Nephron (organoid): Measurements from ENCODE around the gene NXN.
"Not testable (repeated sequence)": the region's sequence is repeated elsewhere in the genome, so short reads cannot be mapped to it uniquely, and the experiment has no call there.

Source experiments
- H3K27ac Mint-ChIP-seq, 3 experiments: 2 replicates each; pipeline ENCODE4 v1.8.0; 2020; ENCODE audit warnings: mixed read lengths in 3 of 3, mild to moderate bottlenecking in 2 of 3, moderate library complexity in 1 of 3
- H3K27me3 Mint-ChIP-seq: 2 replicates; pipeline ENCODE4 v1.8.0; 2021; ENCODE audit warnings: low read depth, mild to moderate bottlenecking, moderate library complexity, mixed read lengths
- H3K36me3 Mint-ChIP-seq: 2 replicates; pipeline ENCODE4 v1.8.0; 2020; ENCODE audit warnings: low read depth, mixed read lengths
- H3K4me1 Mint-ChIP-seq: 2 replicates; pipeline ENCODE4 v1.8.0; 2020; ENCODE audit warnings: mixed read lengths
- H3K4me3 Mint-ChIP-seq, 3 experiments: 2 replicates each; pipeline ENCODE4 v1.8.0; 2020; ENCODE audit warnings: mild to moderate bottlenecking in 3 of 3, mixed read lengths in 3 of 3, moderate library complexity in 2 of 3
- H3K9me3 Mint-ChIP-seq: 2 replicates; pipeline ENCODE4 v1.8.0; 2020; ENCODE audit warnings: mixed read lengths
- TF ChIP-seq, protein P1 (sequence below), 3 experiments: fragments of 200-600 bp; sonication (generic); IDR thresholded peaks; one replicate each; pipeline ENCODE4 v1.5.0; 2021; ENCODE audit warnings: antibody characterized with exemption in 3 of 3; ENCODE audit not compliant: unreplicated experiment in 3 of 3

Gene NXN

DNA sequence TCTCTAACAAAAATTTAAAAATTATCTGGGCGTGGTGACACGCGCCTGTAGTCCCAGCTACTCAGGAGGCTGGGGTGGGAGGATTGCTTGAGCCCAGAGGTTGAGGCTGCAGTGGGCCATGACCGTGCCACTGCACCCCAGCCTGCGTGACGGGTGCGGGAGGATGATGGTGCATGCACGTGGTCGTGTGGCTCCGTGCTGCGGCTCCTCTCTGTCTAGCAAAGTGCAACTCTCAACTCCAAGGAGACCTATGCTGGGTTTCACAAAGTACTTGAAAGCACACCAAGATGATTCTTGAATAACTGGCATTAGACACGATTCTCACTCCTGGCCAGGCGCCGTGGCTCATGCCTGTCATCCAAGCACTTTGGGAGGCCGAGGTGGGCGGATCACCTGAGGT, 25.8 kb downstream of the NXN start:
- TF ChIP-seq, protein P1, sequence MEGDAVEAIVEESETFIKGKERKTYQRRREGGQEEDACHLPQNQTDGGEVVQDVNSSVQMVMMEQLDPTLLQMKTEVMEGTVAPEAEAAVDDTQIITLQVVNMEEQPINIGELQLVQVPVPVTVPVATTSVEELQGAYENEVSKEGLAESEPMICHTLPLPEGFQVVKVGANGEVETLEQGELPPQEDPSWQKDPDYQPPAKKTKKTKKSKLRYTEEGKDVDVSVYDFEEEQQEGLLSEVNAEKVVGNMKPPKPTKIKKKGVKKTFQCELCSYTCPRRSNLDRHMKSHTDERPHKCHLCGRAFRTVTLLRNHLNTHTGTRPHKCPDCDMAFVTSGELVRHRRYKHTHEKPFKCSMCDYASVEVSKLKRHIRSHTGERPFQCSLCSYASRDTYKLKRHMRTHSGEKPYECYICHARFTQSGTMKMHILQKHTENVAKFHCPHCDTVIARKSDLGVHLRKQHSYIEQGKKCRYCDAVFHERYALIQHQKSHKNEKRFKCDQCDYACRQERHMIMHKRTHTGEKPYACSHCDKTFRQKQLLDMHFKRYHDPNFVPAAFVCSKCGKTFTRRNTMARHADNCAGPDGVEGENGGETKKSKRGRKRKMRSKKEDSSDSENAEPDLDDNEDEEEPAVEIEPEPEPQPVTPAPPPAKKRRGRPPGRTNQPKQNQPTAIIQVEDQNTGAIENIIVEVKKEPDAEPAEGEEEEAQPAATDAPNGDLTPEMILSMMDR (IDR thresholded peaks at IDR 0.05; ENCODE audit: unreplicated experiment in 3 of 3), result no peak
- Mint-ChIP-seq H3K4me1 (peaks cover 42% of the 10 kb centered on the region), H3K27me3 (peaks cover 3% of the 10 kb centered on the region), H3K4me3 (no peak overlapping the region), H3K9me3 (no peaks in the 10 kb centered on the region), H3K27ac (peak overlapping the region in 2 of 3 experiments; percentile 84 to 91), H3K36me3 (peaks cover 18% of the 10 kb centered on the region)

- peaks cover 42% of the 10 kb centered on the region for H3K4me1 Mint-ChIP-seq
- peak overlapping the region in 1 of 3 experiments; percentile 25 for H3K4me3 Mint-ChIP-seq
- peak overlapping the region; percentile 45 to 75 (median 59) for H3K27ac Mint-ChIP-seq
- not testable (repeated sequence) for H3K9me3 Mint-ChIP-seq, H3K27me3 Mint-ChIP-seq
- H3K36me3 Mint-ChIP-seq, result peaks cover 13% of the 10 kb centered on the region
Observed at GRCh38 chr17:952592-952991, 27.0 kb downstream of the NXN start.

DNA sequence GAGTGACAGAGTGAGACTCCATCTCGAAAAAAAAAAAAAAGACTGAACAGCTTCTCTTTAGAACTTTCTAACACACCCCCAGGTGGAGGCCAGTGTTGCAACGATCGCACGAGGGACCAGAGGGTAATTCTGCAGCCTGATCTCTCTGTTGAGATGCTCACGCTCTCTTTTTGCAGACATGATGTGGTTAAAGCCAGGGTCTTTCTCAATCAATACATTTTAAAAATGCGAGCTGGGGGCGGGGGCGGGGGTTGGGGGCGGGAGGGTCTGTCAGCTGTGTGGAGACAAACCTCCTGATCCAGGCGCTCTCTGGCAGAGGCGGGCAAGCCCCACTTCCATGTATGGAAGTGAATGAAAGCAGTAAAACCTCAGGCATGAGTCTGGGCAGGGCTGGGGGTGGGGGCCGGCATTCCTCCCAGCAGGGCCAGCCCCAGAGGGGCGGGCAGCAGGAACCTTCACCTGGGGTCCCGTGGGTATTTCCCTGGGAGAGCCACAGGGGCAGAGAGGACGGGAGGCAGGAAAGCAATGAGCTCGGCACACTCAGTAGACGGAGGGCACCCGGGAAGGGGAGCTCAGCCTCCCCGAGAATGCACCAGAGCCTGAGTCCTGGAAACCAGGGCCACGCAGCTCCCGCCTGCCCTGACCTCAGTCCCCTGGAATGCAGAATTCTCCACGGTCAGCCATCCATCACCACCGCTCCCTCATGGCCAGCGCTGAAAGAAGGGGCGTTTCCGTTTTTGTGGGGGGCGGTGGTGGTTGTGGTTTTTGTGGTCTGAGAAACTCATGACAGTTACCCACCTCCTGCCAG, 28.0 kb downstream of the NXN start:
- peaks cover 7% of the 10 kb centered on the region for H3K36me3 Mint-ChIP-seq
- peak overlapping the region; percentile 79 to 90 (median 88) for H3K27ac Mint-ChIP-seq
- H3K4me3 Mint-ChIP-seq, result peak overlapping the region in 2 of 3 experiments; percentile 53 to 59
- peaks cover 3% of the 10 kb centered on the region for H3K27me3 Mint-ChIP-seq
- H3K9me3 Mint-ChIP-seq, result no peaks in the 10 kb centered on the region
- TF ChIP-seq, protein P1 (IDR thresholded peaks at IDR 0.05; ENCODE audit: unreplicated experiment in 3 of 3), result no peak
- H3K4me1 Mint-ChIP-seq, result peaks cover 36% of the 10 kb centered on the region

- Mint-ChIP-seq H3K4me1 (peaks cover 29% of the 10 kb centered on the region), H3K36me3 (peaks cover 3% of the 10 kb centered on the region), H3K27me3 (peaks cover 3% of the 10 kb centered on the region), H3K9me3 (no peaks in the 10 kb centered on the region), H3K27ac (peak overlapping the region; percentile 88 to 90 (median 90)), H3K4me3 (peak overlapping the region; percentile 4 to 61 (median 35))
- TF ChIP-seq, protein P1 (IDR thresholded peaks at IDR 0.05; ENCODE audit: unreplicated experiment in 3 of 3), result no peak
Observed at GRCh38 chr17:949623-950303, 29.8 kb downstream of the NXN start.

- Mint-ChIP-seq H3K4me3 (no peak overlapping the region), H3K27me3 (no peaks in the 10 kb centered on the region), H3K4me1 (peaks cover 28% of the 10 kb centered on the region), H3K27ac (peak overlapping the region; percentile 44 to 81 (median 78)), H3K36me3 (peaks cover 8% of the 10 kb centered on the region), H3K9me3 (no peaks in the 10 kb centered on the region)
- TF ChIP-seq, protein P1 (IDR thresholded peaks at IDR 0.05; ENCODE audit: unreplicated experiment in 3 of 3), result no peak
Observed at GRCh38 chr17:948284-948852, 31.2 kb downstream of the NXN start.

GRCh38 chr17:946510-947236, 32.9 kb downstream of the NXN start:
- Mint-ChIP-seq H3K36me3 (peaks cover 8% of the 10 kb centered on the region), H3K9me3 (no peaks in the 10 kb centered on the region), H3K4me3 (no peak overlapping the region), H3K27ac (peak overlapping the region in 2 of 3 experiments; percentile 25 to 33), H3K4me1 (peaks cover 28% of the 10 kb centered on the region), H3K27me3 (peaks cover 3% of the 10 kb centered on the region)
- TF ChIP-seq, protein P1 (IDR thresholded peaks at IDR 0.05; ENCODE audit: unreplicated experiment in 3 of 3), result no peak
